ENCODE data around the gene C4orf50. TPM values are rescaled to one million over a fixed set of nuclear protein-coding genes. Genes with fewer than 3 reads are reported as not detected.

Gene C4orf50
- total RNA-seq, 1 experiment from 2014 or later, result not detected

- Histone ChIP-seq H3K4me2 (no peak overlapping the region), H3K79me2 (ENCODE audit: low read depth) (no peaks in the 10 kb centered on the region), H3K4me3 (no peak overlapping the region), H3K4me1 (replicated peaks; ENCODE audit: insufficient read depth) (no peaks in the 10 kb centered on the region), H3F3A (ENCODE audit: insufficient read depth, low read depth) (no peaks in the 10 kb centered on the region), H3K36me3 (ENCODE audit: low read depth) (no peaks in the 10 kb centered on the region), H3K27ac (no peak overlapping the region), H3K9me3 (ENCODE audit: insufficient read depth, low read depth) (no peaks in the 10 kb centered on the region), H3K9me2 (ENCODE audit: insufficient read depth) (no peaks in the 10 kb centered on the region), H2AFZ (no peak overlapping the region), H4K20me1 (ENCODE audit: insufficient read depth) (no peaks in the 10 kb centered on the region), H3K27me3 (ENCODE audit: insufficient read depth, low read depth) (peaks cover 95% of the 10 kb centered on the region)
- no peak for TF ChIP-seq CTCF (conservative IDR thresholded peaks at IDR 0.05)
- no peak for TF ChIP-seq EZH2 (IDR thresholded peaks at IDR 0.05; ENCODE audit: low read depth)
- DNase-seq, result no peak
- BruUV-seq (replicated peaks), result no TSS peak
- POLR2A ChIA-PET (ENCODE audit: unreplicated experiment), result no interaction called here
- intact Hi-C loops (cut with micrococcal nuclease; ENCODE audit: unreplicated experiment), result no loop called here
- CTCF ChIA-PET, result no interaction called here
These were observed 62.9 kb downstream of the C4orf50 start for GRCh38 chr4:5955201-5955821.

DNA sequence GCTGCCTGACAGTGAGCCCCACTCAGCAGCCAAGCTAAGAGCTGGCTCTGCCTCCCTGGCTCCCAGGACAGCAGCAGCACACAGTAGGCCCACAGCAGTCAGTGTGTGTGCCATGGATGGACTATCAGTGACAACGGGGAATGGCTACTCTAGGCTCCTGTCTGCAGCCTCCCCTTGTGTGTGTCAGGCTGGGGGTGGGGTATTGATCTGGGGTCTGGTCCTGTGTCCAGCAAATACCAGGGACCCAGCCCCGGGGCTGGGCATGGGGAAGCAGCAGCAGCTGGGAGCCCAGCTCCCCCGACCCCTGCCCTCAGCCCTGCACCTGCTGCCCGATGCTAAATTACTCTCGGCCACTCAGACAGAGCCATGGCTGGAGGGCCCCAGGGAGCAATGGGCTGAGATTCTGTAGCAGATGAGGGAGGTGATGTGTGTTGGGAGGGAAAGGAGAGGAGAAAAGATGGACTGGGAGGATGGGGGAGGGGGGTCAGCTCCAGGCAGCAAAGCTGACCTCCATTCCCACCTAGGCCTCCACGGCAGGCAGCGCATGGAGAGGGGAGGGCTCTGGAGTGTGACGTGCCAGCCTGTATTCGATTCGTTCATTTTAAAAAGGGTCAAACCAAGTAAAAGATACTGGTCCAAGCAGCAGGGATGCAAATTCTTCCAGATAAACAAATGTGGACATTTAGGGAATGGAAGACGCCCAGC lies 64.0 kb downstream of the C4orf50 start:
- POLR2A ChIA-PET (ENCODE audit: unreplicated experiment), result no interaction called here
- no peak overlapping the region for H3K27ac ChIP-seq
- H3F3A ChIP-seq (ENCODE audit: insufficient read depth, low read depth), result no peaks in the 10 kb centered on the region
- no peak overlapping the region for H2AFZ ChIP-seq
- no TSS peak for BruUV-seq (replicated peaks)
- no peak overlapping the region for H3K4me3 ChIP-seq
- no peak for DNase-seq
- no peak overlapping the region for H3K4me2 ChIP-seq
- intact Hi-C loops (cut with micrococcal nuclease; ENCODE audit: unreplicated experiment), result no loop called here
- CTCF ChIA-PET, result no interaction called here
- peaks cover 95% of the 10 kb centered on the region for H3K27me3 ChIP-seq (ENCODE audit: insufficient read depth, low read depth)
- H3K79me2 ChIP-seq (ENCODE audit: low read depth), result no peaks in the 10 kb centered on the region
- H3K36me3 ChIP-seq (ENCODE audit: low read depth), result no peaks in the 10 kb centered on the region
- TF ChIP-seq EZH2 (IDR thresholded peaks at IDR 0.05; ENCODE audit: low read depth) (no peak), CTCF (conservative IDR thresholded peaks at IDR 0.05) (no peak)
- H3K9me2 ChIP-seq (ENCODE audit: insufficient read depth), result no peaks in the 10 kb centered on the region
- no peaks in the 10 kb centered on the region for H3K9me3 ChIP-seq (ENCODE audit: insufficient read depth, low read depth)
- no peaks in the 10 kb centered on the region for H3K4me1 ChIP-seq (replicated peaks; ENCODE audit: insufficient read depth)
- H4K20me1 ChIP-seq (ENCODE audit: insufficient read depth), result no peaks in the 10 kb centered on the region

GRCh38 chr4:5952975-5953951 lies 65.0 kb downstream of the C4orf50 start:
- H2AFZ ChIP-seq, result no peak overlapping the region
- H3K27me3 ChIP-seq (ENCODE audit: insufficient read depth, low read depth), result peaks cover 92% of the 10 kb centered on the region
- no peaks in the 10 kb centered on the region for H4K20me1 ChIP-seq (ENCODE audit: insufficient read depth)
- ChIA-PET POLR2A (ENCODE audit: unreplicated experiment) (no interaction called here), CTCF (no interaction called here)
- H3K9me3 ChIP-seq (ENCODE audit: insufficient read depth, low read depth), result no peaks in the 10 kb centered on the region
- no peak overlapping the region for H3K4me2 ChIP-seq
- DNase-seq, result no peak
- H3K4me1 ChIP-seq (replicated peaks; ENCODE audit: insufficient read depth), result no peaks in the 10 kb centered on the region
- H3K79me2 ChIP-seq (ENCODE audit: low read depth), result no peaks in the 10 kb centered on the region
- H3K36me3 ChIP-seq (ENCODE audit: low read depth), result no peaks in the 10 kb centered on the region
- intact Hi-C loops (cut with micrococcal nuclease; ENCODE audit: unreplicated experiment), result no loop called here
- no peaks in the 10 kb centered on the region for H3F3A ChIP-seq (ENCODE audit: insufficient read depth, low read depth)
- no peak overlapping the region for H3K27ac ChIP-seq
- TF ChIP-seq CTCF (conservative IDR thresholded peaks at IDR 0.05), result no peak
- TF ChIP-seq EZH2 (IDR thresholded peaks at IDR 0.05; ENCODE audit: low read depth), result no peak
- no peak overlapping the region for H3K4me3 ChIP-seq
- H3K9me2 ChIP-seq (ENCODE audit: insufficient read depth), result no peaks in the 10 kb centered on the region
- BruUV-seq (replicated peaks), result no TSS peak

Measured in PC-9 (cell line).